ENCODE data around the gene MALSU1. TPM values are rescaled to one million over a fixed set of nuclear protein-coding genes. Genes with fewer than 3 reads are reported as not detected.

The MALSU1 gene
- total RNA-seq, 4 donors from 2014 or later: 33.7 to 117 (median 46.3) TPM

DNA sequence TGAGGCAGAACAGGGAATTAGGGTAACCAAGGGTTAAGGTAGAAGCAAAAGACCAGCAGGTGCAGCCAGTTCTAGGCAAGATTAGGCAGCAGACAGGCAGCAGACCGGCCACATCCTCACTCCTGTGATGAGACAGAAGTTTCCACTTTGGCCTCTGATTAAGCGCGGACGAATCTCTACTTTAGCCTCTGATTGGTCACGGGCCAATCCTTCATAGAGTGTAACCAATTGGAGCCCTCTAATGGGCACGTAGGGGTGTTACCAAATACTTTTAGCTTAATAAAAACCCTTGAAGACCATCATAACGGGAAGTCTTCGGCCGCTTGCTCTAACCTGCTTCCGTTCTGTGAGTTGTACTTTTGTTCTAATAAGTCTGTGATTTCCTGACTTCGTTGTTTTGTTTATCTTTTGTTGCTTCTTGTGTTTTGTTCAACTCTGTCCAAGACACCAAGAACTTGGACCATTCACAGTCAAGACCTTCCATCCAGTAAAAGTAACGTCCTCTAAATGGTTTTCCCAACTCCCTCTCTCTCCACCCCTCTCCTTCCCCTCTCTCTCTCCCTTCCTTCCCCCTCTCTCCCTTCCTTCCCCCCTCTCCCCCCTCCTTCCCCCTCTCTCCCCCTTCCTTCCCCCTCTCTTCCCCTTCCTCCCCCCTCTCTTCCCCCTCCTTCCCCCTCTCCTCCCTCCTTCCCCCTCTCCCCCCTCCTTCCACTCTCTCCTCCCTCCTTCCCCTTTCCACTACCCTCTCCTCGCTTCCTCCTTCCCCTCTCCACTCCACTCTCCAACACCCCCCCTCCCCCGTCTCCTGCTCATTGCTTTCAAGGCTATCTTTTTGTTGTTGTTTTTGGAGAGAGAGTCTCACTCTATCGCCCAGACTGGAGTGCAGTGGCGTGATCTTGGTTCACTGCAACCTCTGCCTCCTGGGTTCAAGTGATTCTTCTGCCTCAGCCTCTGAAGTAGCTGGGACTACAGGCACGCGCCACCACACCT is 13.2 kb upstream of the MALSU1 start:
- H3K4me1 ChIP-seq: no peaks in the 10 kb centered on the region
- H3K36me3 ChIP-seq: no peaks in the 10 kb centered on the region
- H3K27ac ChIP-seq: no peak overlapping the region
- intact Hi-C loops (cut with DNase I; ENCODE audit: low total_unique reads): no loop called here
- DNase-seq: no peak
- no peak overlapping the region for H3K4me3 ChIP-seq
- no peaks in the 10 kb centered on the region for H3K27me3 ChIP-seq
- H3K9me3 ChIP-seq: no peaks in the 10 kb centered on the region
- TF ChIP-seq, protein P1, sequence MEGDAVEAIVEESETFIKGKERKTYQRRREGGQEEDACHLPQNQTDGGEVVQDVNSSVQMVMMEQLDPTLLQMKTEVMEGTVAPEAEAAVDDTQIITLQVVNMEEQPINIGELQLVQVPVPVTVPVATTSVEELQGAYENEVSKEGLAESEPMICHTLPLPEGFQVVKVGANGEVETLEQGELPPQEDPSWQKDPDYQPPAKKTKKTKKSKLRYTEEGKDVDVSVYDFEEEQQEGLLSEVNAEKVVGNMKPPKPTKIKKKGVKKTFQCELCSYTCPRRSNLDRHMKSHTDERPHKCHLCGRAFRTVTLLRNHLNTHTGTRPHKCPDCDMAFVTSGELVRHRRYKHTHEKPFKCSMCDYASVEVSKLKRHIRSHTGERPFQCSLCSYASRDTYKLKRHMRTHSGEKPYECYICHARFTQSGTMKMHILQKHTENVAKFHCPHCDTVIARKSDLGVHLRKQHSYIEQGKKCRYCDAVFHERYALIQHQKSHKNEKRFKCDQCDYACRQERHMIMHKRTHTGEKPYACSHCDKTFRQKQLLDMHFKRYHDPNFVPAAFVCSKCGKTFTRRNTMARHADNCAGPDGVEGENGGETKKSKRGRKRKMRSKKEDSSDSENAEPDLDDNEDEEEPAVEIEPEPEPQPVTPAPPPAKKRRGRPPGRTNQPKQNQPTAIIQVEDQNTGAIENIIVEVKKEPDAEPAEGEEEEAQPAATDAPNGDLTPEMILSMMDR (IDR thresholded peaks at IDR 0.05): no peak
- TF ChIP-seq POLR2A (IDR thresholded peaks at IDR 0.05): no peak

DNA sequence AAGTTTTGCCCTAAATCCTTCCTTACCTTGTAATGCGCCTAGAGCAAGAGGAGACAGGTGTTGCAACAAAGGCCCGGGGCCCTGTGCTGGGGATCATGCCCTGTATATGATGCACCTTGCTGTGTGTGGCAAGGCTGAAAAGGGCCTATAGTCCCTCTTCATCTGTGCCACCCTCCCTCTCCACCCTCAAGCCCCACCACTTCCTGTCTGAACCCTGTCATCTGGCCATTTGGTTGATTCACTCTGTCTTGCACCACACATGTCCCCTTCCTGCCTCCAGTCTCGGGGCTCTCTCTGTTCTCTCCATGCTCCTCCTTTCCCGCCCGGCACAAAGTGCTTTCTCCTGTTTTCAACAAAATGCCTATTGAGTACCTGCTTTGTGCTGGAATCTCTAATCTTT is 11.5 kb upstream of the MALSU1 start:
- TF ChIP-seq, protein P1 (IDR thresholded peaks at IDR 0.05): no peak
- TF ChIP-seq POLR2A (IDR thresholded peaks at IDR 0.05): no peak
- Histone ChIP-seq H3K36me3 (no peaks in the 10 kb centered on the region), H3K27me3 (no peaks in the 10 kb centered on the region), H3K4me1 (no peaks in the 10 kb centered on the region), H3K27ac (no peak overlapping the region), H3K4me3 (no peak overlapping the region), H3K9me3 (no peaks in the 10 kb centered on the region)
- DNase-seq: no peak
- intact Hi-C loops (cut with DNase I; ENCODE audit: low total_unique reads): no loop called here

DNA sequence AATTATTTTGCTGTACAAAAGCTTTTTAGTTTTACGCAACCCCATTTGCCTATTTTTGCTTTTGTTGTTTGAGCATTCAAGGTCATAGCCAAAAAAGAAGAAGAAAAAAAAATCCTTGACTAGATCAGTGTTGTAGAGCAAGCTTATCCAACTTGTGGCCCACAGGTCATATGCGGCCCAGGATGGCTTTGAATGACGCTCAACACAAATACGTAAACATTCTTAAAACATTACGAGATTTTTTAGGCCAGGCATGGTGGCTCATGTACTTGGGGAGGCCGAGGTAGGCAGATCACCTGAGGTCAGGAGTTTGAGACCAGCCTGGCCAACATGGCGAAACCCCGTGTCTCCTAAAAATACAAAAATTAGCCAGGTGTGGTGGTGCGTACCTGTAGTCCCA is 8.1 kb upstream of the MALSU1 start:
- no peak for DNase-seq
- no peaks in the 10 kb centered on the region for H3K36me3 ChIP-seq
- no peaks in the 10 kb centered on the region for H3K9me3 ChIP-seq
- no peak overlapping the region for H3K4me3 ChIP-seq
- H3K4me1 ChIP-seq: no peaks in the 10 kb centered on the region
- H3K27me3 ChIP-seq: no peaks in the 10 kb centered on the region
- no peak overlapping the region for H3K27ac ChIP-seq
- intact Hi-C loops (cut with DNase I; ENCODE audit: low total_unique reads): no loop called here
- no peak for TF ChIP-seq POLR2A (IDR thresholded peaks at IDR 0.05)
- TF ChIP-seq, protein P1 (IDR thresholded peaks at IDR 0.05): no peak

- H3K9me3 ChIP-seq: no peaks in the 10 kb centered on the region
- no peaks in the 10 kb centered on the region for H3K27me3 ChIP-seq
- no peak for DNase-seq
- H3K36me3 ChIP-seq: no peaks in the 10 kb centered on the region
- TF ChIP-seq, protein P1 (IDR thresholded peaks at IDR 0.05): no peak
- TF ChIP-seq POLR2A (IDR thresholded peaks at IDR 0.05): no peak
- H3K4me3 ChIP-seq: no peak overlapping the region
- H3K27ac ChIP-seq: no peak overlapping the region
- intact Hi-C loops (cut with DNase I; ENCODE audit: low total_unique reads): no loop called here
- no peaks in the 10 kb centered on the region for H3K4me1 ChIP-seq
These were observed 7.1 kb upstream of the MALSU1 start for GRCh38 chr7:23291957-23292560.

GRCh38 chr7:23292623-23293022 is 6.5 kb upstream of the MALSU1 start:
- no peak overlapping the region for H3K27ac ChIP-seq
- H3K9me3 ChIP-seq: no peaks in the 10 kb centered on the region
- H3K36me3 ChIP-seq: no peaks in the 10 kb centered on the region
- DNase-seq: no peak
- no peaks in the 10 kb centered on the region for H3K27me3 ChIP-seq
- no peak overlapping the region for H3K4me3 ChIP-seq
- intact Hi-C loops (cut with DNase I; ENCODE audit: low total_unique reads): no loop called here
- H3K4me1 ChIP-seq: no peaks in the 10 kb centered on the region
- TF ChIP-seq, protein P1 (IDR thresholded peaks at IDR 0.05): no peak
- TF ChIP-seq POLR2A (IDR thresholded peaks at IDR 0.05): no peak
